ENCODE measurements around the gene DRD4. TPM values are rescaled to one million over a fixed set of nuclear protein-coding genes. Genes with fewer than 3 reads are reported as not detected.

Gene DRD4
- total and polyA plus RNA-seq, 2 of the 8 experiments (the other 6 are each of a cell fraction or from before 2014, with no cell fraction given): 3.4 to 4.9 TPM

- peak; percentile 72 for TF ChIP-seq PHF8 (conservative IDR thresholded peaks at IDR 0.05; ENCODE audit: low read depth, low read length)
- TF ChIP-seq POLR2AphosphoS5 (IDR thresholded peaks at IDR 0.05; ENCODE audit: low read depth, low read length): peak; percentile 68; the same call in 1 of the 2 replicates
- peak; percentile 44 for TF ChIP-seq GABPA (IDR thresholded peaks at IDR 0.05; ENCODE audit: borderline replicate concordance, insufficient read depth, low read length)
- no peak for TF ChIP-seq TAF7 (optimal IDR thresholded peaks at IDR 0.05; ENCODE audit: borderline replicate concordance, low read depth, low read length)
- TF ChIP-seq SIN3A (conservative IDR thresholded peaks at IDR 0.05 in 1 of 2, IDR thresholded peaks at IDR 0.05 in 1 of 2; ENCODE audit: low read depth in 1 of 2, low read length in 2 of 2): 0 out of 4 replicates have a peak, but pooled peaks of 1 of the 2 experiments have one; percentile 44
- TF ChIP-seq EP300 (IDR thresholded peaks at IDR 0.05; ENCODE audit: borderline replicate concordance in 1 of 2, low read depth in 2 of 2, low read length in 2 of 2): peak in 1 of 2 experiments; percentile 19; a peak in 1 of 3 replicates
- TF ChIP-seq E2F6 (IDR thresholded peaks at IDR 0.05): peak; percentile 60
- no peak for TF ChIP-seq ATF3 (IDR thresholded peaks at IDR 0.05; ENCODE audit: insufficient read depth, low read depth, low read length)
- TF ChIP-seq CREB1 (IDR thresholded peaks at IDR 0.05): peak; percentile 78; the same call in 1 of the 2 replicates
- TF ChIP-seq HDAC6 (IDR thresholded peaks at IDR 0.05; ENCODE audit: low read depth, low read length): no peak
- TF ChIP-seq SIRT6 (IDR thresholded peaks at IDR 0.05; ENCODE audit: low read length): no peak
- TF ChIP-seq RBBP5 (IDR thresholded peaks at IDR 0.05; ENCODE audit: borderline replicate concordance, low read depth, low read length): no peak; the same call in 1 of the 2 replicates
- TF ChIP-seq CHD1 (IDR thresholded peaks at IDR 0.05; ENCODE audit: low read depth, low read length): no peak
- TF ChIP-seq CTBP2 (IDR thresholded peaks at IDR 0.05; ENCODE audit: borderline replicate concordance, insufficient read depth, insufficient read length, low read length): no peak
- no peak for TF ChIP-seq JUND (IDR thresholded peaks at IDR 0.05; ENCODE audit: low read length)
- no peak for TF ChIP-seq CBX5 (IDR thresholded peaks at IDR 0.05; ENCODE audit: low read depth, low read length)
- TF ChIP-seq NRF1 (IDR thresholded peaks at IDR 0.05; ENCODE audit: low read depth, low read length): no peak
- TF ChIP-seq SUZ12 (IDR thresholded peaks at IDR 0.05; ENCODE audit: low read length): no peak
- no peak for TF ChIP-seq BCL11A (IDR thresholded peaks at IDR 0.05; ENCODE audit: low read depth in 2 of 2, low read length in 2 of 2)
- no peak for TF ChIP-seq SRF (IDR thresholded peaks at IDR 0.05; ENCODE audit: low read depth, low read length)
- no peak for TF ChIP-seq SP2 (IDR thresholded peaks at IDR 0.05; ENCODE audit: low read length)
- TF ChIP-seq MAX (IDR thresholded peaks at IDR 0.05): no peak; the same call in none of the 2 replicates
Observed at GRCh38 chr11:615504-616319, 21.4 kb upstream of the DRD4 start, which contains the start of gene IRF7 (continued).

Data from H1 (cell line).